Brain pericyte (primary cell): ENCODE results near the gene TMEM130.
"Not testable (repeated sequence)": the region's sequence is repeated elsewhere in the genome, so short reads cannot be mapped to it uniquely, and the experiment has no call there.

Source experiments
- DNase-seq: peaks from one replicate; pipeline ENCODE4 v3.0.0-alpha.2; 2012; ENCODE audit warnings: low read depth, low spot score

Gene TMEM130

GRCh38 chr7:98877692-98878364 lies 8.0 kb upstream of the TMEM130 start:
- DNase-seq: no peak

- DNase-seq: no peak
These were observed 7.3 kb upstream of the TMEM130 start for GRCh38 chr7:98877146-98877545.

GRCh38 chr7:98875501-98875900 lies 5.7 kb upstream of the TMEM130 start:
- DNase-seq: no peak

GRCh38 chr7:98874942-98875341 lies 5.1 kb upstream of the TMEM130 start:
- DNase-seq: no peak

- not testable (repeated sequence) for DNase-seq
These were observed 3.8 kb upstream of the TMEM130 start for GRCh38 chr7:98873610-98874009.

GRCh38 chr7:98872328-98872924 lies 2.6 kb upstream of the TMEM130 start:
- DNase-seq: no peak

GRCh38 chr7:98870807-98871491 lies 1.1 kb upstream of the TMEM130 start:
- no peak for DNase-seq

- no peak for DNase-seq
These were observed 372 bp upstream of the TMEM130 start for GRCh38 chr7:98870121-98870651.

GRCh38 chr7:98869027-98869596 lies 702 bp downstream of the TMEM130 start:
- DNase-seq: no peak

GRCh38 chr7:98868450-98868849 lies 1.4 kb downstream of the TMEM130 start:
- no peak for DNase-seq

GRCh38 chr7:98866765-98867164 lies 3.0 kb downstream of the TMEM130 start:
- no peak for DNase-seq

GRCh38 chr7:98866351-98866750 lies 3.5 kb downstream of the TMEM130 start:
- no peak for DNase-seq

GRCh38 chr7:98864731-98865453 lies 4.9 kb downstream of the TMEM130 start:
- no peak for DNase-seq

GRCh38 chr7:98863601-98864000 lies 6.2 kb downstream of the TMEM130 start:
- DNase-seq: no peak

GRCh38 chr7:98862716-98863420 lies 6.9 kb downstream of the TMEM130 start:
- no peak for DNase-seq

GRCh38 chr7:98862203-98862602 lies 7.6 kb downstream of the TMEM130 start:
- no peak for DNase-seq

- no peak for DNase-seq
These were observed 9.7 kb downstream of the TMEM130 start for GRCh38 chr7:98860071-98860470.

GRCh38 chr7:98855610-98856422 lies 14.0 kb downstream of the TMEM130 start:
- DNase-seq: no peak

- no peak for DNase-seq
These were observed 17.0 kb downstream of the TMEM130 start for GRCh38 chr7:98852826-98853225.

GRCh38 chr7:98848918-98849317 lies 20.9 kb downstream of the TMEM130 start:
- no peak for DNase-seq
